WERI-Rb-1 (cell line): Measurements from ENCODE around the gene CSDE1.
"Not testable (repeated sequence)": the region's sequence is repeated elsewhere in the genome, so short reads cannot be mapped to it uniquely, and the experiment has no call there.

Source experiments
- DNase-seq: peaks from one replicate; pipeline ENCODE4 v3.0.0-alpha.2; 2020
- H3K27ac ChIP-seq: fragments of 250-450 bp; sonication (Bioruptor Pico); 2 replicates; pipeline ENCODE4 v1.5.1; 2020; ENCODE audit warnings: mild to moderate bottlenecking, moderate library complexity
- H3K27me3 ChIP-seq: fragments of 250-450 bp; sonication (Bioruptor Pico); 2 replicates; pipeline ENCODE4 v1.5.1; 2021; ENCODE audit warnings: mild to moderate bottlenecking, low read depth, moderate library complexity; ENCODE audit not compliant: insufficient read depth, severe bottlenecking
- H3K36me3 ChIP-seq: fragments of 250-450 bp; sonication (Bioruptor Pico); 2 replicates; pipeline ENCODE4 v1.5.1; 2020; ENCODE audit warnings: mild to moderate bottlenecking, moderate library complexity
- H3K4me3 ChIP-seq: 2 replicates; pipeline ENCODE4 v1.5.1; 2011; ENCODE audit warnings: low read depth, mild to moderate bottlenecking, control low read depth, low read length
- H3K9me3 ChIP-seq: fragments of 250-450 bp; sonication (Bioruptor Pico); 2 replicates; pipeline ENCODE4 v1.5.1; 2021; ENCODE audit warnings: mild to moderate bottlenecking, moderate library complexity; ENCODE audit not compliant: severe bottlenecking
- TF ChIP-seq, protein P1 (sequence below): IDR thresholded peaks from 2 replicates; pipeline ENCODE4 v1.5.1; 2011; ENCODE audit warnings: low read depth, mild to moderate bottlenecking, control low read depth, inconsistent platforms, low read length

CSDE1 gene

DNA sequence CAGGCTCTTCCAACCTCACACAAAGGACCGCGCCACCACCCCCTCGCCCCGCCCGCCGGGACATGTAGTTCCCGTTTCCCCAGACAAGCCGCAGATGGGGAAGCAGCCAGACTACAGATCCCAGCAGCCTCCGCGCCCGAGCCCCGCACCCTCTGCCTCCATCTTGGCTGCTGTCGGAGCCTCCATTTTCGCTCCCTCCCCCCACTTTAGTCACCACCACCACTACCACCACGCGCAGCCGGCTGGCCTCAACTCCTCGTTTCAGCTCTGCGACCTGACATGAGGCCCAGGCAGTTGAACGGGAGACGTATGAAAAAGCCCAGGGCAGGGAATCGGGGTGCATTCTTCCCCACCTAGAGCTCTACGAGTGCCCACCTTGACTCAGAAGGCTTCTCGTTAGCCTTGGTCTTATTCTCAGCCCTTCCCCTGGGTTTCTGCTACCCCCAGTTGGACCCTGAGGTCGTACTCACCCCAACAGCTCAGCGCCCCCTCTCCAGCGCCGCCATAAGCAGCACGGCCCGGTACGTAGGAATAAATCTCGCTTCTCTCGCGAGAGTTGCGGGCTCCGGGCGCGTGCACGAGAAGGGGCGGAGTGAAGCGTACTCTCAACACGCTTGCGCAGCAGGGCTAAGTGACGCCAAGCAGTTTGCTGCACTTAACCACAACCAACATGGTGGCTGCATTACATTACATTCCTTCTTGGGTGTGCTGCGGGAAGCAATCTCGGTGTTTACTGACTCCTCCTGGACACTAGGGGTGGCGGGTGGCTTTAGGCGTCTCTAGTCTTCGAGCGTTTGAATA lies at the start of gene CSDE1:
Gene CSDE1, minus strand, starts transcription at position 530 of the 801 bp plus-strand sequence. CDS start 18,094 bp downstream, outside the sequence.
- H3K27ac ChIP-seq, result peak within 1 kb of the TSS; percentile 100
- no peaks in the 10 kb centered on the region for H3K27me3 ChIP-seq
- no peaks in the 10 kb centered on the region for H3K9me3 ChIP-seq
- H3K36me3 ChIP-seq, result peaks cover 32% of the 10 kb centered on the region
- TF ChIP-seq, protein P1, sequence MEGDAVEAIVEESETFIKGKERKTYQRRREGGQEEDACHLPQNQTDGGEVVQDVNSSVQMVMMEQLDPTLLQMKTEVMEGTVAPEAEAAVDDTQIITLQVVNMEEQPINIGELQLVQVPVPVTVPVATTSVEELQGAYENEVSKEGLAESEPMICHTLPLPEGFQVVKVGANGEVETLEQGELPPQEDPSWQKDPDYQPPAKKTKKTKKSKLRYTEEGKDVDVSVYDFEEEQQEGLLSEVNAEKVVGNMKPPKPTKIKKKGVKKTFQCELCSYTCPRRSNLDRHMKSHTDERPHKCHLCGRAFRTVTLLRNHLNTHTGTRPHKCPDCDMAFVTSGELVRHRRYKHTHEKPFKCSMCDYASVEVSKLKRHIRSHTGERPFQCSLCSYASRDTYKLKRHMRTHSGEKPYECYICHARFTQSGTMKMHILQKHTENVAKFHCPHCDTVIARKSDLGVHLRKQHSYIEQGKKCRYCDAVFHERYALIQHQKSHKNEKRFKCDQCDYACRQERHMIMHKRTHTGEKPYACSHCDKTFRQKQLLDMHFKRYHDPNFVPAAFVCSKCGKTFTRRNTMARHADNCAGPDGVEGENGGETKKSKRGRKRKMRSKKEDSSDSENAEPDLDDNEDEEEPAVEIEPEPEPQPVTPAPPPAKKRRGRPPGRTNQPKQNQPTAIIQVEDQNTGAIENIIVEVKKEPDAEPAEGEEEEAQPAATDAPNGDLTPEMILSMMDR, result peak; percentile 73
- peak within 1 kb of the TSS; percentile 98 for H3K4me3 ChIP-seq
- DNase-seq, result peak; percentile 97

DNA sequence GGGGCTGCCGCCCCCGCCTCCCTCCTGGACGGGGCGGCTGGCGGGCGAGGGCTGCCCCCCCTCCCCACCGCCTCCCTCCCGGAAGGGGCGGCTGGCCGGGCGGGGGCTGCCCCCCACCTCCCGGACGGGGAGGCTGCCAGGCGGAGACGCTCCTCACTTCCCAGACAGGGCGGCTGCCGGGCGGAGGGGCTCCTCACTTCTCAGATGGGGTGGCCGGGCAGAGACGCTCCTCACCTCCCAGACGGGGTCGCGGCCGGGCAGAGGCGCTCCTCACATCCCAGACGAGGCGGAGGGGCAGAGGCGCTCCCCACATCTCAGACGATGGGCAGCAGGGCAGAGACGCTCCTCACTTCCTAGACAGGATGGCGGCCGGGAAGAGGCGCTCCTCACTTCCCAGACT lies 46.7 kb upstream of the CSDE1 start:
- H3K36me3 ChIP-seq, DNase-seq, H3K4me3 ChIP-seq, H3K9me3 ChIP-seq, H3K27me3 ChIP-seq, H3K27ac ChIP-seq: not testable (repeated sequence)

DNA sequence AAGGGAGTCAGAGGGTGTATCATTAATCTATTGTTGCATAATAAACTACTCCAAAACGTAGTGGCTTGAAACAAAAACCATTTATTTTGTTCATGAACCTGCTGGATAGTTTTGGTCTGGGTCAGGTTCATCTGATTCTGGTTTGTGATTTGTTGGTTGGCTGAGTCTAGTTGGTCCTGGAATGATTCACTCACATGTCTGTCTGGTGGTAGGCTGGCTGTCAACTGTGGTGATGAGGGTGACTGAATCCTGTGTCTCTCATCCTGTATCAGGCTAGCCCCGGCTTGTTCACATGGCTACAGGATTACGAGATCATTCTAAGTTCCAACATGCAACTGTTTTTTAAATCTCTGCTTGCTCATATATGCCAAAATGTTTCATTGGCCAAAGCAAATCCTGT lies 45.2 kb upstream of the CSDE1 start:
- no peak overlapping the region for H3K4me3 ChIP-seq
- H3K9me3 ChIP-seq, result no peaks in the 10 kb centered on the region
- no peaks in the 10 kb centered on the region for H3K36me3 ChIP-seq
- TF ChIP-seq, protein P1, result no peak
- peak overlapping the region; percentile 1; the same call in 1 of the 2 replicates for H3K27ac ChIP-seq
- DNase-seq, result peak; percentile 33
- H3K27me3 ChIP-seq, result no peaks in the 10 kb centered on the region

DNA sequence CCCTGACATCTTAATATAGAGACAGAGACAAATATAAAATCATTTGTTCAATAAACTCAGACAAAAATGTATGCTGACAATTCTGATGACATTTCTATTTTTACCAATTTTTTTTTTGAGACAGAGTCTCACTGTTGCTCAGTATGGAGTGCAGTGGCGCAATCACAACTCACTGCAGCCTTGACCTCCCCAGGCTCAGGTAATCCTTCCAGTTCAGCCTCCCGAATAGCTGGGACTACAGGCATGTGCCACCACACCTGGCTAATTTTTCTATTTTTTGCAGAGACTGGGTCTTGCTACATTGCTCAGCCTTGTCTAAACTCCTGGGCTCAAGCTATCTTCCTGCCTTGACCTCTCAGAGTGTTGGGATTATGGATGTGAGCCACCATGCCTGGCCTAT lies 36.3 kb upstream of the CSDE1 start:
- TF ChIP-seq, protein P1, result no peak
- no peaks in the 10 kb centered on the region for H3K36me3 ChIP-seq
- no peak overlapping the region for H3K4me3 ChIP-seq
- DNase-seq, result no peak
- H3K27ac ChIP-seq, result no peak overlapping the region
- H3K27me3 ChIP-seq, result no peaks in the 10 kb centered on the region
- no peaks in the 10 kb centered on the region for H3K9me3 ChIP-seq

DNA sequence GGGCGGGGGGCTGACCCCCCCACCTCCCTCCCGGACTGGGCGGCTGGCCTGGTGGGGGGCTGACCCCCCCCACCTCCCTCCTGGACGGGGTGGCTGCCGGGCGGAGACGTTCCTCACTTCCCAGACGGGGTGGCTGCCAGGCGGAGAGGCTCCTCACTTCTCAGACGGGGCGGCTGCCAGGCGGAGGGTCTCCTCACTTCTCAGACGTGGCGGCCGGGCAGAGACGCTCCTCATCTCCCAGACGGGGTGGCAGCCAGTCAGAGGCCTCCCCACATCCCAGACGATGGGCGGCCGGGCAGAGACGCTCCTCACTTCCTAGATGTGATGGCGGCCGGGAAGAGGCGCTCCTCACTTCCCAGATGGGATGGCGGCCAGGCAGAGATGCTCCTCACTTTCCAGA lies 32.8 kb upstream of the CSDE1 start:
- H3K4me3 ChIP-seq, H3K9me3 ChIP-seq, H3K36me3 ChIP-seq, DNase-seq, H3K27ac ChIP-seq, H3K27me3 ChIP-seq: not testable (repeated sequence)

DNA sequence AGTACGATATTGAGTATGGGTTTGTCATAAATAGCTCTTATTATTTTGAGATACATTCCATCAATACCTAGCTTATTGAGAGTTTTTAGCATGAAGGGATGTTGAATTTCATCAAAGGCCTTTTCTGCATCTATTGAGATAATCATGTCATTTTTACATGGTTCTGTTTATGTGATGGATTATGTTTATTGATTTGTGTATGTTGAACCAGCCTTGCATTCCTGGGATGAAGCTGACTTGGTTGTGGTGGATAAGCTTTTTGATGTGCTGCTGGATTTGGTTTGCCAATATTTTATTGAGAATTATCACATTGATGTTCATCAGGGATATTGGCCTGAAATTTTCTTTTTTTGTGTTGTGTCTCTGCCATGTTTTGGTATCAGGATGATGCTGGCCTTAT lies 28.7 kb upstream of the CSDE1 start:
- H3K4me3 ChIP-seq, H3K27ac ChIP-seq, DNase-seq, H3K27me3 ChIP-seq, H3K36me3 ChIP-seq: not testable (repeated sequence)
- peaks cover 11% of the 10 kb centered on the region for H3K9me3 ChIP-seq

DNA sequence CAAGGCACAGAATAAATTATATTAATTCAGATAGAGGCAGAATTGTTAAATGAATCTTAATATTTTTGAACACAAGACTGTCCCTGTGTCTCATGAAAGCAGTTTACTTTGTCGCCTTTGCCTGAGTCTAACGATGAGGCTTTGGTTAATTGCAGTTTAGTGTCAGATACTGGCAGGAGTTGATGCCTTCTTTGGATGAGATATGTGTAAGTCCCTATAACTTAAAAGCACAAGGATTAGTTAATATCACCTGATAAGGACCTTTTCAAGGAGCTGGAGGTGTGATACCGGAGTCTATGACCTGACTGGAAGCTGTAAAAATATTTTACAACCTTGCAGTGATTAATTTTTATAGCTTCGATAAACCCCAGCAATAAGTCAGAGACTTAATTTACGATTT lies 24.7 kb upstream of the CSDE1 start:
- Histone ChIP-seq H3K9me3 (peaks cover 14% of the 10 kb centered on the region), H3K36me3 (peaks cover 16% of the 10 kb centered on the region), H3K27ac (no peak overlapping the region), H3K4me3 (no peak overlapping the region), H3K27me3 (no peaks in the 10 kb centered on the region)
- TF ChIP-seq, protein P1, result no peak
- no peak for DNase-seq
